Spleen (tissue), 11 donors: ENCODE results near the gene DRGX. TPM values are rescaled to one million over a fixed set of nuclear protein-coding genes. Genes with fewer than 3 reads are reported as not detected.

Experiments
- DNase-seq: peaks from one replicate; pipeline ENCODE4 v3.0.0-alpha.2; 2020
- H3K27ac ChIP-seq, 8 donors: fragments of 200-600 bp; sonication (generic) in 7 of 8; 1 replicate in 4 of 8; 2 replicates in 4 of 8; pipeline versions ENCODE4 v1.5.0 to v1.8.0; 2016 to 2021; ENCODE audit warnings: inconsistent platforms in 4 of 8, mild to moderate bottlenecking in 4 of 8, moderate library complexity in 1 of 8
- H3K27me3 ChIP-seq, 7 donors: fragments of 200-600 bp; sonication (generic) in 6 of 7; replicated peaks in 1 of 7; 1 replicate in 4 of 7; 2 replicates in 3 of 7; pipeline versions ENCODE4 v1.5.0 to v1.8.0; 2016 to 2021; ENCODE audit warnings: inconsistent platforms in 3 of 7, mild to moderate bottlenecking in 1 of 7
- H3K36me3 ChIP-seq, 6 donors: fragments of 200-600 bp; sonication (generic) in 5 of 6; 1 replicate in 4 of 6; 2 replicates in 2 of 6; pipeline versions ENCODE4 v1.5.0 to v1.8.0; 2016 to 2021; ENCODE audit warnings: inconsistent platforms in 2 of 6
- H3K4me1 ChIP-seq, 6 donors: fragments of 200-600 bp; sonication (generic) in 5 of 6; 1 replicate in 3 of 6; 2 replicates in 3 of 6; pipeline versions ENCODE4 v1.5.0 to v1.8.0; 2016 to 2021; ENCODE audit warnings: inconsistent platforms in 3 of 6
- H3K4me3 ChIP-seq, 8 donors: fragments of 200-600 bp; sonication (generic) in 7 of 8; 1 replicate in 4 of 8; 2 replicates in 4 of 8; pipeline versions ENCODE4 v1.5.0 to v1.8.0; 2016 to 2021; ENCODE audit warnings: inconsistent platforms in 4 of 8, mild to moderate bottlenecking in 4 of 8, moderate library complexity in 2 of 8
- H3K9me3 ChIP-seq, 8 donors: fragments of 200-600 bp; sonication (generic) in 7 of 8; 1 replicate in 4 of 8; 2 replicates in 4 of 8; pipeline versions ENCODE4 v1.5.0 to v1.8.0; 2016 to 2021; ENCODE audit warnings: inconsistent platforms in 4 of 8
- CTCF ChIP-seq, 11 experiments: fragments of 200-600 bp in 7 of 11; fragments of 450-650 bp in 4 of 11; sonication (generic) in 4 of 11; IDR thresholded peaks in 8 of 11; conservative IDR thresholded peaks in 3 of 11; 1 replicate in 7 of 11; 2 replicates in 4 of 11; pipeline versions ENCODE4 v1.4.0 to v1.8.0; 2016 to 2021; ENCODE audit warnings: antibody characterized with exemption in 11 of 11, inconsistent platforms in 4 of 11, mild to moderate bottlenecking in 1 of 11
- POLR2A ChIP-seq, 3 donors: fragments of 450-650 bp; IDR thresholded peaks; one replicate each; pipeline ENCODE4 v1.5.1; 2017; ENCODE audit warnings: antibody characterized with exemption in 3 of 3, mild to moderate bottlenecking in 1 of 3
- POLR2AphosphoS5 ChIP-seq, 3 donors: sonication (generic); formaldehyde crosslinking; IDR thresholded peaks; one replicate each; pipeline ENCODE4 v1.5.1; 2017; ENCODE audit warnings: antibody characterized with exemption in 3 of 3
- WGBS, 5 donors: extraction: QIAGEN DNeasy Blood & Tissue Kit in 3 of 5; methylation state at CpG; one replicate each; pipeline versions ENCODE4 v1.1.5 to v1.1.7; 2013 to 2018; 5-methylcytosine and 5-hydroxymethylcytosine counted together
- intact Hi-C: fragments of 100-400 bp; cut with DNase I; formaldehyde crosslinking; loops from one replicate; pipeline ENCODE4 v1.15.0; 2023; ENCODE audit warnings: low total_unique reads
- polyA plus RNA-seq, 3 donors: library from polyadenylated mRNA; stranded (reverse); fragments of 200-250 nt; gene quantifications; one replicate each; pipeline ENCODE4 v1.2.1, GENCODE V29; 2013
- total RNA-seq, 7 donors: library from RNA; depleted of rRNA in 3 of 7; stranded (reverse); fragments of >200 nt in 3 of 7; fragmentation: NEBNext Ultra II Directional in 4 of 7; extraction: Animal tissue kit (Norgen Biotek cat#: 25700) in 4 of 7; gene quantifications; one replicate each; pipeline versions ENCODE4 v1.1.0 to v1.2.1, GENCODE V29; 2016 to 2021
- donor health status: healthy with polysubstance abuse.
- donor health status: DM: no; HTN: no; CAD: no; lungs with moderate emphysema.
- donor health status: DM: no; HTN: no; CAD: no.
- donor health status: Bipolar disorder and iron deficiency.
- donor health status: healthy.
- donor health status: DM: no; HTN: no; CAD: no.
- donor health status: DM: yes; HTN: yes; CAD: no.

Gene DRGX
- total and polyA plus RNA-seq, 10 donors = 0.03 to 0.11 TPM; not detected in 8

- Histone ChIP-seq H3K4me3 (no peak overlapping the region), H3K27ac (no peak overlapping the region), H3K4me1 (peaks cover 0 to 7% (median 3%) of the 10 kb centered on the region in 6 donors), H3K36me3 (no peaks in the 10 kb centered on the region), H3K27me3 (peaks cover 0 to 25% (median 0%) of the 10 kb centered on the region in 7 donors), H3K9me3 (peaks cover 0 to 18% (median 9%) of the 10 kb centered on the region in 8 donors)
- DNase-seq = no peak
- intact Hi-C loops = no loop called here
- WGBS, 5 donors = 85 to 92% (median 86%) methylated on average over 3 of the region's 3 CpGs
- TF ChIP-seq POLR2AphosphoS5 (IDR thresholded peaks at IDR 0.05) = no peak
- no peak for TF ChIP-seq CTCF (IDR thresholded peaks at IDR 0.05 in 8 of 11, conservative IDR thresholded peaks at IDR 0.05 in 3 of 11)
- TF ChIP-seq POLR2A (IDR thresholded peaks at IDR 0.05) = no peak
Observed at GRCh38 chr10:49355221-49355620, 40.7 kb downstream of the DRGX start.

GRCh38 chr10:49354593-49354992, 41.3 kb downstream of the DRGX start:
- Histone ChIP-seq H3K9me3 (peaks cover 0 to 25% (median 14%) of the 10 kb centered on the region in 8 donors), H3K36me3 (no peaks in the 10 kb centered on the region), H3K4me1 (peaks cover 0 to 1% (median 0%) of the 10 kb centered on the region in 6 donors), H3K27me3 (peaks cover 0 to 19% (median 0%) of the 10 kb centered on the region in 7 donors), H3K27ac (no peak overlapping the region), H3K4me3 (no peak overlapping the region)
- 90 to 97% (median 93%) methylated on average over 3 of the region's 3 CpGs for WGBS, 5 donors
- TF ChIP-seq POLR2AphosphoS5 (IDR thresholded peaks at IDR 0.05) = no peak
- no peak for TF ChIP-seq POLR2A (IDR thresholded peaks at IDR 0.05)
- TF ChIP-seq CTCF (IDR thresholded peaks at IDR 0.05 in 8 of 11, conservative IDR thresholded peaks at IDR 0.05 in 3 of 11) = no peak
- intact Hi-C loops = no loop called here
- peak; percentile 58 for DNase-seq

GRCh38 chr10:49353895-49354566, 41.9 kb downstream of the DRGX start:
- peaks cover 0 to 13% (median 0%) of the 10 kb centered on the region in 7 donors for H3K27me3 ChIP-seq
- H3K36me3 ChIP-seq = no peaks in the 10 kb centered on the region
- no peak overlapping the region for H3K27ac ChIP-seq
- peaks cover 0 to 30% (median 17%) of the 10 kb centered on the region in 8 donors for H3K9me3 ChIP-seq
- no peak for DNase-seq
- TF ChIP-seq POLR2A (IDR thresholded peaks at IDR 0.05) (no peak), CTCF (IDR thresholded peaks at IDR 0.05 in 8 of 11, conservative IDR thresholded peaks at IDR 0.05 in 3 of 11) (no peak), POLR2AphosphoS5 (IDR thresholded peaks at IDR 0.05) (no peak)
- WGBS, 5 donors = 86 to 94% (median 90%) methylated on average over 8 of the region's 8 CpGs
- no peak overlapping the region for H3K4me3 ChIP-seq
- no peaks in the 10 kb centered on the region for H3K4me1 ChIP-seq
- intact Hi-C loops = no loop called here

GRCh38 chr10:49353026-49353894, 42.6 kb downstream of the DRGX start:
- Histone ChIP-seq H3K27ac (no peak overlapping the region), H3K36me3 (no peaks in the 10 kb centered on the region), H3K27me3 (peaks cover 0 to 13% (median 0%) of the 10 kb centered on the region in 7 donors), H3K9me3 (peaks cover 0 to 31% (median 17%) of the 10 kb centered on the region in 8 donors), H3K4me1 (no peaks in the 10 kb centered on the region), H3K4me3 (no peak overlapping the region)
- TF ChIP-seq POLR2AphosphoS5 (IDR thresholded peaks at IDR 0.05) (no peak), POLR2A (IDR thresholded peaks at IDR 0.05) (no peak), CTCF (IDR thresholded peaks at IDR 0.05 in 8 of 11, conservative IDR thresholded peaks at IDR 0.05 in 3 of 11) (no peak)
- no peak for DNase-seq
- intact Hi-C loops = no loop called here
- WGBS, 5 donors = 74 to 91% (median 80%) methylated on average over 5 to 6 of the region's 6 CpGs
